Skeletal muscle satellite cell (primary cell): ENCODE results near the gene HRH3.

Experiments
- H3K27me3 ChIP-seq: 2 replicates; pipeline ENCODE4 v1.7.0; 2013; ENCODE audit warnings: low read length; ENCODE audit not compliant: control insufficient read depth, insufficient read depth
- H3K36me3 ChIP-seq: 2 replicates; pipeline ENCODE4 v1.7.0; 2013; ENCODE audit warnings: mild to moderate bottlenecking, control low read depth, low read length; ENCODE audit not compliant: insufficient read depth
- H3K4me1 ChIP-seq: 2 replicates; pipeline ENCODE4 v1.7.0; 2013; ENCODE audit warnings: low read length; ENCODE audit not compliant: control insufficient read depth, insufficient read depth
- H3K4me2 ChIP-seq: 2 replicates; pipeline ENCODE4 v1.7.0; 2013; ENCODE audit warnings: mild to moderate bottlenecking, low read length
- H3K4me3 ChIP-seq: 2 replicates; pipeline ENCODE4 v1.7.0; 2013; ENCODE audit warnings: low read length
- H3K9ac ChIP-seq: 2 replicates; pipeline ENCODE4 v1.7.0; 2013; ENCODE audit warnings: mild to moderate bottlenecking, low read depth, low read length, moderate library complexity
- H3K9me3 ChIP-seq: replicated peaks from 2 replicates; pipeline ENCODE4 v1.7.0; 2013; ENCODE audit warnings: mild to moderate bottlenecking, control low read depth, low read length

HRH3 gene

DNA sequence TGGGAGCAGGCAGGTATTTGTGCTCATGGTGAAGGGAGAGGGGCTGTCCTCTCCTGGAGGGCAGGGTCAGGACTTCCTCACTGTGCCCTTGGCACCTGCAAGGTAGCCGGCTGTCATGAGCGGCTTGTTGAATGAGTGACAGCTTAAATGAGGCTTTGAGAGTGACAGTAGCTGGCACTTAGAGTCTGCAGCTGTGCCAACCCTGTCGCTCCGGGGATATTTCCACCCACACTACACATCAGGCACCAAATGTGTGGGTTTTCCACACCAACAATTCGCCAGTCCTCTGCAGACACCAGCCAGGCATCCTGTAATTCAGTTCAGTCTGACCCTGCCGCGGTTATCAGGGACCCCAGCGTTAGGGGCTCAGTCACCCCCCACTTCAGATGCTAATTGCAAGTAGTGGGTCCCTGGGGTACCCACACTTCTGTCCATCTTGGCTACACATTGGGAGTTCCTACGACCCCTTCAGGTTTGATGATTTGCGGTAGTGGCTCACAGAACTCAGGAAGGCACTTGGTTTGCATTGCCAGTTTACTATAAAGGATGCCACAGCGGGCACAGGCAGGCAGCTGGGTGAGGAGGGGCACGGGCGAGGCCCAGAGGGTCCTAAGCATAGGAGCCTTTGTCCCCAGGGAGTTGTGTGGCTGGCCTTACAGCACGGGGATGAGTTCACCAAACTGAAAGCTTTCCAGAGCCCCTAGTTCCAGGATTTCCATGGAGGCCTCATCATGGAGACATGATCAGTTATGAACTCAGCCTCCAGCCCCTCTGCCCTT, 28.1 kb downstream of the HRH3 start:
- Histone ChIP-seq H3K4me2 (no peak overlapping the region), H3K36me3 (peaks cover 20% of the 10 kb centered on the region), H3K4me1 (peaks cover 8% of the 10 kb centered on the region), H3K9me3 (no peaks in the 10 kb centered on the region), H3K4me3 (no peak overlapping the region), H3K27me3 (no peaks in the 10 kb centered on the region), H3K9ac (no peak overlapping the region)

- H3K36me3 ChIP-seq: peaks cover 19% of the 10 kb centered on the region
Measured at GRCh38 chr20:62190639-62191411, 29.3 kb downstream of the HRH3 start.

GRCh38 chr20:62186887-62187866, 32.9 kb downstream of the HRH3 start:
- Histone ChIP-seq H3K27me3 (no peaks in the 10 kb centered on the region), H3K9ac (peak overlapping the region; percentile 2), H3K9me3 (no peaks in the 10 kb centered on the region), H3K4me3 (no peak overlapping the region), H3K4me2 (peak overlapping the region; percentile 4), H3K4me1 (peaks cover 15% of the 10 kb centered on the region), H3K36me3 (peaks cover 9% of the 10 kb centered on the region)

More at GRCh38 chr20:62190639-62191411, 29.3 kb downstream of the HRH3 start:
- Histone ChIP-seq H3K4me1 (peaks cover 12% of the 10 kb centered on the region), H3K9ac (no peak overlapping the region), H3K4me2 (no peak overlapping the region), H3K27me3 (no peaks in the 10 kb centered on the region), H3K4me3 (no peak overlapping the region), H3K9me3 (no peaks in the 10 kb centered on the region)

DNA sequence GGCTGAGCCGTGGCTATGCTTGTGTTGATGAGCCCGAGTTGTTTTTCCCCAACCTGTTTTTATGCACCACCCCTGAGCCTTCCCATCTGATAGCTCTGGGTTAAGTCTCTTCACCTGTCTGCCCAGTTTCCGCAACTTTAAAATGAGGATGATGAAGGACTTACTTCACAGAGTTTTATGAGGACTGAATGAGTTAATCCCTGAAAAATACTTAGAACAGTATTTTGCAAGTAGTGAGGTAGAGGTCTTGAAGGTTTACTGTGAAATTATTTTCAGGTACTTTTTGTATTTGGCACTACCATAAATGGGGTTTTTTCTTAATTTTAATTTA, 34.0 kb downstream of the HRH3 start:
- H3K4me2 ChIP-seq: no peak overlapping the region
- peaks cover 22% of the 10 kb centered on the region for H3K4me1 ChIP-seq
- H3K27me3 ChIP-seq: no peaks in the 10 kb centered on the region
- H3K36me3 ChIP-seq: peaks cover 6% of the 10 kb centered on the region
- no peak overlapping the region for H3K9ac ChIP-seq
- no peak overlapping the region for H3K4me3 ChIP-seq
- no peaks in the 10 kb centered on the region for H3K9me3 ChIP-seq

GRCh38 chr20:62183426-62184142, 36.5 kb downstream of the HRH3 start:
- H3K4me2 ChIP-seq: peak overlapping the region; percentile 84
- H3K9ac ChIP-seq: peak overlapping the region; percentile 97
- peak overlapping the region; percentile 99 for H3K4me3 ChIP-seq
- H3K36me3 ChIP-seq: peaks cover 9% of the 10 kb centered on the region
- no peaks in the 10 kb centered on the region for H3K27me3 ChIP-seq
- H3K4me1 ChIP-seq: peaks cover 22% of the 10 kb centered on the region
- no peaks in the 10 kb centered on the region for H3K9me3 ChIP-seq

GRCh38 chr20:62182469-62183425, 37.3 kb downstream of the HRH3 start, which contains the start of gene MTG2:
TSS of gene MTG2 (plus strand) at chr20:62183028. CDS start at chr20:62193421, 10,393 bp downstream.
- H3K9ac ChIP-seq: peak within 1 kb of the TSS; percentile 97
- peaks cover 21% of the 10 kb centered on the region for H3K4me1 ChIP-seq
- peak within 1 kb of the TSS; percentile 84 for H3K4me2 ChIP-seq
- peaks cover 11% of the 10 kb centered on the region for H3K36me3 ChIP-seq
- H3K27me3 ChIP-seq: no peaks in the 10 kb centered on the region
- no peaks in the 10 kb centered on the region for H3K9me3 ChIP-seq
- H3K4me3 ChIP-seq: peak within 1 kb of the TSS; percentile 99

DNA sequence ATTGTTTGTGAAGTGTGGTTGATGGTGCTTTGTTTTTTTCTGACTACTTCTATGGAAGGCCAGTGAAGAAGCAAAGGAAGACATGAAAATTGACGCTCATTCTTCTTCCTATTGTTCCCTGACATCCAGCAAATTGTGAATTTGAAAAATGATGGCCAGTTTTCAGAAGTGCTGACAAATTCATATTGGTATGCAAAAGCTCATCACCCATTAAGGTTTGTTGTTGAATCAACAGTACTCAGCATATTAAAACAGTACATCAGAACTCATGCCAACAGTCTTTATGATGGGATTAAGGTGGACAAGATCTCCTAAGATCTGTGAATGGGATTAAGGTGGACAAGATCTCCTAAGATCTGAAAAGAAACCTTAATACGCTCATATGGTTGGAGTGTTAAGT, 38.3 kb downstream of the HRH3 start:
- Histone ChIP-seq H3K9ac (peak overlapping the region; percentile 97), H3K9me3 (no peaks in the 10 kb centered on the region), H3K4me1 (peaks cover 12% of the 10 kb centered on the region), H3K36me3 (peaks cover 11% of the 10 kb centered on the region), H3K4me3 (peak overlapping the region; percentile 99), H3K27me3 (no peaks in the 10 kb centered on the region), H3K4me2 (peak overlapping the region; percentile 84)

DNA sequence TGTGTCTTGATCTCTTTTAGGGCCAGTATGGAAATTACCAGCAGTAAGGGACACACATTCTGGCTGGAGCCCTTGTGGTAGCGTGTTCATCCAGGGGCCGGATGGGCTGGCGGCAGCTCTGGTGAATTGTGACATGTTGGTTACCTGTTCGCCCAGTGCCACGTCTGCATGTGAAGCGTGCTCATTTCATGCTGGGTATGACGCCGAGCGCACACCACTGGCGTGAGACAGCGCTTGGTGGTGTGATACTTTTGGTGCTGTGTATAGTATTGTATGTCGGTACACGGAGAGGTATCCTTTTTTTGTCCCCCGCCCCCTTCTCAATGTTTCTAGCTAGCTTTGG, 40.9 kb downstream of the HRH3 start:
- peaks cover 10% of the 10 kb centered on the region for H3K4me1 ChIP-seq
- no peak overlapping the region for H3K9ac ChIP-seq
- H3K27me3 ChIP-seq: no peaks in the 10 kb centered on the region
- H3K9me3 ChIP-seq: no peaks in the 10 kb centered on the region
- peaks cover 28% of the 10 kb centered on the region for H3K36me3 ChIP-seq
- no peak overlapping the region for H3K4me2 ChIP-seq
- no peak overlapping the region for H3K4me3 ChIP-seq

DNA sequence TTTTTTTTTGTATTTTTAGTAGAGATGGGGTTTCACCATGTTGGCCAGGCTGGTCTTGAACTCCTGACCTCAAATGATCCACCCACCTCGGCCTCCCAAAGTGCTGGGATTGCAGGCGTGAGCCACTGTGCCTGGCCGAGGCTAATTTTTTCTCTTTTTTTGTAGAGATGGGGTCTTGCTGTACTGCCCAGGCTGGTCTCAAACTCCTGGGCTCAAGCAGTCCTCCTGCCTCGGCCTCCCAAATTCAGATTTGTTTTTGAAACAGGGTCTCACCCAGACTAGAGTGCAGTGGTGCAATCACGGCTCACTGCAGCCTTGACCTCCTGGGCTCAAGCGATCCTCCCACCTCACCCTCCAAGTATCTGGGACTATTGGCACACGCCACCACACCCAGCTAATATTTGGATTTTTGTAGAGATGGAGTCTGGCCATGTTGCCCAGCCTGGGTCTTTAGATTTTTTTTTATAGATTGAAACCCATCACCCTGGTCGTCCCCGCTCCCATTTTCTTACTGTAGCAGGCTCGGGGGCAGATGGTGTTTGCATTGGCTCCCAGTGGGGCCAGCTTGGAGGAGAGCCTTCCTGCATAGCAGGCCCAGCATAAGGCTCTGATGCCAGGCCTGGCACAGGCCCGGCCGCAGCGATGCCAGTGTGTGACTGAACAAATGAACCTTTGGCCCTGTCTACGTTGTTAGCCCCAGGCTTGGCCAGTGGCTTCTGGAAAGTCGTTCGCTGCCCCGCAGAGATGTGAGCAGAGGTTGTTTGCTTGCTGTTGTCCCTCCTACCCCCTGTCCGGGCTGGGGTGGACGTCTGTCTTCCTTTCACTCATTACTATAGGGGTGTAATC, 41.5 kb downstream of the HRH3 start:
- H3K27me3 ChIP-seq: no peaks in the 10 kb centered on the region

More for the DNA sequence above, 41.5 kb downstream of the HRH3 start:
- H3K4me3 ChIP-seq: no peak overlapping the region
- H3K4me2 ChIP-seq: no peak overlapping the region
- H3K9me3 ChIP-seq: no peaks in the 10 kb centered on the region
- peaks cover 31% of the 10 kb centered on the region for H3K36me3 ChIP-seq
- H3K4me1 ChIP-seq: peaks cover 7% of the 10 kb centered on the region
- H3K9ac ChIP-seq: no peak overlapping the region
